Upper lobe of right lung (tissue), 1 donor: ENCODE measurements around the gene HSPBP1. TPM values are rescaled to one million over a fixed set of nuclear protein-coding genes. Genes with fewer than 3 reads are reported as not detected.

Experiments used
- ATAC-seq: fragments of 200-7000 bp; cut with Tn5 transposase; one replicate; pipeline ENCODE4 v1.9.1; 2020; ENCODE audit warnings: mild to moderate bottlenecking, moderate library complexity
- DNase-seq: peaks from one replicate; pipeline ENCODE4 v3.0.0-alpha.2; 2020
- H3K27ac ChIP-seq: fragments of 200-600 bp; one replicate; pipeline ENCODE4 v1.8.0; 2022
- H3K27me3 ChIP-seq: fragments of 200-600 bp; one replicate; pipeline ENCODE4 v1.8.0; 2022; ENCODE audit warnings: mild to moderate bottlenecking
- H3K36me3 ChIP-seq: fragments of 200-600 bp; one replicate; pipeline ENCODE4 v1.8.0; 2022
- H3K4me1 ChIP-seq: fragments of 200-600 bp; one replicate; pipeline ENCODE4 v1.8.0; 2022
- H3K4me3 ChIP-seq: fragments of 200-600 bp; one replicate; pipeline ENCODE4 v1.8.0; 2022; ENCODE audit warnings: mild to moderate bottlenecking
- H3K9me3 ChIP-seq: fragments of 200-600 bp; one replicate; pipeline ENCODE4 v1.8.0; 2022
- intact Hi-C: fragments of 100-400 bp; cut with DNase I; formaldehyde crosslinking; loops from one replicate; pipeline ENCODE4 v1.11.0; 2022
- total RNA-seq: library from RNA; stranded (reverse); fragmentation: NEBNext Ultra II Directional; extraction: Animal tissue kit (Norgen Biotek cat#: 25700); gene quantifications from one replicate; pipeline ENCODE4 v1.2.1, GENCODE V29; 2021
- TF ChIP-seq, protein P1 (sequence below): fragments of 200-600 bp; IDR thresholded peaks from one replicate; pipeline ENCODE4 v1.8.0; 2022; ENCODE audit warnings: antibody characterized with exemption
- donor health status: DM: no; HTN: yes; CAD: no; lungs with severe emphysema.

HSPBP1 gene
- total RNA-seq, 1 donor from 2014 or later, result 19.7 TPM

DNA sequence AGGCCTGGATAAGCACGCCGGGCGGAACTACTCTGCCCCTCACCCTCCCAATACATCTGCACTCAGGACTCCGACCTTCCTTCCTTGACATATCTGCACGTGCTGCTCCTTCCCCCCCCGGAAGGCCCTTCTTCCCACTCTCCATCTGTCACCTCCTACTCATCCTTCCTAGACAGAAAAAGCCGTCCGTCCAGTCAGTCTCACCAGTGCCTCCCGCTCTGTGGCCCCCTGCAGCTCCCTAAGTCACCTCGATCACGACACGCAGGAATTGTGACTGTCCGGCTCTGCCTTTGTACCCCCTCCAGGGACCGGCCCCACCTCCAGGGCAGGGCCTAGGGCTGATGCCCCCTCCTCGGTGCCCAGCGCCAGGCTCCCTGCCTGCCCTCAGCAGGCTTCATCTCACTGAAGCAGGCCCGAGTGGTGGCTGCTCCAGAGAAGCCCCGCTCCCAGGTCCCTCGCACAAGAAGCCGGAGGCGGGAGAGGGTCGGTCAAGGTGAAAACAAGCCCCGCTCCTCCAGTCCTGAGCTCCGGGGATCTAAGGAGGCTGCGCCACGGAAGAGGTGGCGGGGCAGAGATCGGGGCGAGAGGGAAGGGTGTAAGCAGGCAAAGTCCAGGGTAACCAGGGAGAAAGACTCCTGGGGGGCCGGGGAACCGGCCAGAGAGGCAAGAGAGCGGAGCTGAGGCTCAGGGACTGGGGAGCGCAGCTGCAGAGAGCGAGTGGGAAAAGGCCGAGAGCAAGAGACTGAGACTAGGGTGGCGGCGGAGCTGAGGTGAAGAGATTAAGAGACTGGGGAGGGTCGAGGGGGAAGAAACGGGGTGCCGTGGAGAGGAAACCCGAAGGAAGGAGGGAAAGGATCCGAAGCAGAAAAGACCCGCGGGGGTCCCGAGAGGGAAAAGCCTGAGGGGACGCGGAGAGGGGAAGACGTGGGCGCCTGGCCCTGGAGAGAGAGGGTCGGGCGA is 22.2 kb downstream of the HSPBP1 start:
- TF ChIP-seq, protein P1, sequence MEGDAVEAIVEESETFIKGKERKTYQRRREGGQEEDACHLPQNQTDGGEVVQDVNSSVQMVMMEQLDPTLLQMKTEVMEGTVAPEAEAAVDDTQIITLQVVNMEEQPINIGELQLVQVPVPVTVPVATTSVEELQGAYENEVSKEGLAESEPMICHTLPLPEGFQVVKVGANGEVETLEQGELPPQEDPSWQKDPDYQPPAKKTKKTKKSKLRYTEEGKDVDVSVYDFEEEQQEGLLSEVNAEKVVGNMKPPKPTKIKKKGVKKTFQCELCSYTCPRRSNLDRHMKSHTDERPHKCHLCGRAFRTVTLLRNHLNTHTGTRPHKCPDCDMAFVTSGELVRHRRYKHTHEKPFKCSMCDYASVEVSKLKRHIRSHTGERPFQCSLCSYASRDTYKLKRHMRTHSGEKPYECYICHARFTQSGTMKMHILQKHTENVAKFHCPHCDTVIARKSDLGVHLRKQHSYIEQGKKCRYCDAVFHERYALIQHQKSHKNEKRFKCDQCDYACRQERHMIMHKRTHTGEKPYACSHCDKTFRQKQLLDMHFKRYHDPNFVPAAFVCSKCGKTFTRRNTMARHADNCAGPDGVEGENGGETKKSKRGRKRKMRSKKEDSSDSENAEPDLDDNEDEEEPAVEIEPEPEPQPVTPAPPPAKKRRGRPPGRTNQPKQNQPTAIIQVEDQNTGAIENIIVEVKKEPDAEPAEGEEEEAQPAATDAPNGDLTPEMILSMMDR, result no peak
- Histone ChIP-seq H3K27me3 (no peaks in the 10 kb centered on the region), H3K4me3 (peak overlapping the region; percentile 86), H3K27ac (peak overlapping the region; percentile 92), H3K36me3 (no peaks in the 10 kb centered on the region), H3K9me3 (no peaks in the 10 kb centered on the region), H3K4me1 (peaks cover 38% of the 10 kb centered on the region)
- DNase-seq, result no peak
- intact Hi-C loops, result no loop called here
- no peak for ATAC-seq

DNA sequence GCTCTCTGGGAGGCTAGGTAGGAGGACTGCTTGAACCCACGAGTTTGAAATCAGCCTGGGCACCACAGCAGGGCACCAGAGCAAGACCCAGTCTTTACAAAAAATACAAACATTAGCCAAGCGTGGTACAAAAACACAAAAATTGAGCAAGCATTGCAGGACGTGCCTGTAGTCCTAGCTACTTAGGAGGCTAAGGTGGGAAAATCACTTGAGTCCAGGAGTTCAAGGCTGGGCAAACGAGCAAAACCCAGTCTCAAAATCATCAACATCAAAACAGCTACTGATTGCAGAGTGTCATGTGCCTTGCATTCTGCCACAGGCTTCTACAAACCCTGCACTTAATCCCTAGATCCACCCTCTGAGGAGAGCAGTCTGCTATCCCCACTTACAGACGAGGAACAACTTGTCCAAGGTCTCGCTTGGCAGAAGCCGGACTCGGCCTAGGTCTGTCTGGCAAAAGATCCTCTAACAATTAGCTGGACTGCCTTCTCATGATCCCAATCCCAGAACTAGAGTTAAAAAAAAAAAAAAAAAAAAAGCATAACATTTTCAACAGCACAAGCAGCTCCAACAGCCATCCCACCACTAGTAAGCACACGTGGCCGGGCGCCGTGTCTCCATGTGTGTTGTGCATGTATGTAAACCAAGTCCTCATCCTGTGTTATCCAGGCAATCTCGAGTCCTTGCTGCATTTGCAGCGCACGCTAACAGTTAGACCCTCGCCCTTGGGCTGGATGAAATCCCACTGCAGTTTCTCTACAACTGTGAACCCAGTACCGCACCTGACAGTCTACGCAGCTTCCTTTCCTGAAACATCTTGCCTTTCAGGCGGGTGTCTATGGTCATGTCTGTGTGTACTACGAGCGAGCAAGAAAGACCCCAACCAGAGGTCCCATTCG is 23.1 kb downstream of the HSPBP1 start:
- peaks cover 46% of the 10 kb centered on the region for H3K4me1 ChIP-seq
- intact Hi-C loops, result no loop called here
- no peak for DNase-seq
- no peaks in the 10 kb centered on the region for H3K36me3 ChIP-seq
- TF ChIP-seq, protein P1, result no peak
- no peak for ATAC-seq
- H3K27ac ChIP-seq, result no peak overlapping the region
- no peaks in the 10 kb centered on the region for H3K27me3 ChIP-seq
- H3K4me3 ChIP-seq, result peak overlapping the region; percentile 86
- no peaks in the 10 kb centered on the region for H3K9me3 ChIP-seq

DNA sequence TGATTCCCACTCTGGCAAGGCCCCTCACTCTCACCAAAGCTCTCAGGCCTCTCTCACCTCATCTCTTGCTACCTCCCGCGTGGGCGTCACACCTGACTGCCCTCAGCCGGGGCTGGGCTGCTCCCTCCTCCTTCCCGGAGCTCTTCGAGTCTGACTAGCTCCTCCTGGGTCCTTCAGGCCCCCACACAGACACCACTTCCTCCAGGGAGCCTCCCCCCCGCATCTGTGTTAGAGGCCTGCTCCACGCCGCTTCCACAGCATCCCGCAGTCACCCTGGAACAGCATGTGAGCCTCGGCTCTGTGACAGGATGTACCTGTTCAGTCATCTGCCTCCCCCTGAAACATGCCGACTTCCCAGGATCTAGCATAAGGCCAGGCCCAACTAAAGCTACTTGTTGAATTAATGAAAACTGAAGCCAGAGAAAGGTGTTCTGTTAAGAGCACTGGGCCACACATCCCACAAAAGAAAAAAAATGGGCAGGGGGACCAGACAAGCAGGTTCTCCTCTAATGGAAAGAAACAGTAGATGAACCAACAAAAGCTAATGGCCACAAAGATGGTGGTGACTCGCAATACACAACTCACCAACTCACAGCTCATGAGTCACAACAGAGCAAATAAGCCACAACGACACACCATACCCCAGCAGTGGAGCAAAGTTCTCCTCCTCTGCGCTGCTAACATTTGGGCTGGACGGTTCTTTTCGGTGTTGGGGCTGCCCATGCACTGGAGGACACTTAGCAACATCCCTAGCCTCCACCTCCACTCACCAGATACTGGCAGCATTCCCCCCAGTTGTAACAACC is 24.1 kb downstream of the HSPBP1 start:
- no peaks in the 10 kb centered on the region for H3K9me3 ChIP-seq

DNA sequence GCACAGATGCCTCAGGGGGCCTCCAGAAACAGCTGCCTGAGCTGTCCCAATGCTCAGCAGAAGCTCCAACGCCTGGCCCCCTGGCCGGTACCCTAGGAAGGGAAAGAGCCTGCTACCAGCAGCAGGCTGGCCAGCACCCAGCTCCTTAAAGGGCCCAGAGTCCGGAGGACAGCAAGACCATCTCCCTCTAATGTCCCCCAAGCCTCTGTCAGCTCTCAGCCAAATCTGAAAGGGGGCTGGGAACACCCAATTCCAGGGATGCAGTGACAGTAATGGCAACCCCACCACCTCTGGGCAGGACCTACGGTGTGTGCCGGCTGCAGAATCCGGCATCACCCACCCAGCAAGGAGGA is 25.3 kb downstream of the HSPBP1 start:
- Histone ChIP-seq H3K36me3 (no peaks in the 10 kb centered on the region), H3K4me3 (peak overlapping the region; percentile 47), H3K4me1 (peaks cover 44% of the 10 kb centered on the region), H3K27ac (peak overlapping the region; percentile 69), H3K9me3 (no peaks in the 10 kb centered on the region), H3K27me3 (no peaks in the 10 kb centered on the region)
- intact Hi-C loops, result no loop called here
- ATAC-seq, result no peak
- TF ChIP-seq, protein P1, result no peak
- DNase-seq, result no peak

More for the DNA sequence above, 24.1 kb downstream of the HSPBP1 start:
- DNase-seq, result no peak
- H3K4me1 ChIP-seq, result peaks cover 47% of the 10 kb centered on the region
- peak overlapping the region; percentile 11 for H3K27ac ChIP-seq
- ATAC-seq, result no peak
- TF ChIP-seq, protein P1, result no peak
- no peaks in the 10 kb centered on the region for H3K27me3 ChIP-seq
- intact Hi-C loops, result no loop called here
- H3K4me3 ChIP-seq, result peak overlapping the region; percentile 47
- no peaks in the 10 kb centered on the region for H3K36me3 ChIP-seq
